GM12892 (cell line): ENCODE results near the gene HS3ST5.

ENCODE experiments used
- POLR2A ChIP-seq: IDR thresholded peaks from 2 replicates; pipeline ENCODE4 v1.6.1; 2011; ENCODE audit warnings: low read depth, low read length, control low read depth
- POLR2AphosphoS5 ChIP-seq: IDR thresholded peaks from 2 replicates; pipeline ENCODE4 v1.6.1; 2011; ENCODE audit warnings: low read depth, low read length, control low read depth

- no peak for TF ChIP-seq POLR2A
- TF ChIP-seq POLR2AphosphoS5, result no peak
Observed at GRCh38 chr6:114327074-114327473, 15.7 kb downstream of the HS3ST5 start.
